ENCODE results near the gene CBX2. TPM values are rescaled to one million over a fixed set of nuclear protein-coding genes. Genes with fewer than 3 reads are reported as not detected.

The CBX2 gene
- total and polyA plus RNA-seq, 2 of the 4 experiments (the other 2 are of a cell fraction), result 2.0 to 3.2 TPM

DNA sequence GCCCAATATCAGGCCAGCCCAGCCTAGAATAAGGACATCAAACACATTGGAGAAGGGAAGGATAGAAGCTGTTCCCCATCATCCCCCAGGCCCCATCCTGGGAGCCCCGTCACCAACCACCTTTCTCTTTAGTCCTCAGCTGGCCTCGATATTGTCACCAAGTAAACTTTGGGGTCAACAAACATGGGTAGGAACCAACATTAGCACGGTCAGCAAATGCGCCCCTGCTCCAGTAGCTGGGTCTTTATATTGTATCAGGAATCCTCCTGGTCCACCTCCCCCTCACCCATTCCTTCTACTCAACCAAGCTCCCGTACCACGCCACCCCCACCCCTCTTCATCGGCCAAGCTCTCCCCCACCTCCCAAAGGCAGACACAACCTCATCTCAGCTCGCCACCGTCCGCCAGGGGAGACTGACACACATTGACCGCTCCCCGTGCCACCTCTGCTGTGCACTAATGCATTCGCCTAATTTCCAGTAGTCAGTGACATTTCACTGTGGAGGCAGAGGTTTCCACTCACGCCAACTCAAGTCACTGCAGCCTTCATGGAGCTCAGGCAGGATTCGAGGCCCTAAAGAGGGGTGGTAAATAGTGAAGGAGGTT lies 20.7 kb upstream of the CBX2 start:
- ChIA-PET CTCF (no interaction called here), POLR2A (ENCODE audit: unreplicated experiment) (no interaction called here)
- no peak overlapping the region for H2AFZ ChIP-seq (replicated peaks; ENCODE audit: low read length, poor library complexity)
- H3K4me1 ChIP-seq (ENCODE audit: control insufficient read depth, insufficient read depth, low read length), result no peaks in the 10 kb centered on the region; the same call in 1 of the 2 replicates
- no peaks in the 10 kb centered on the region for H4K20me1 ChIP-seq (ENCODE audit: insufficient read depth, low read length)
- H3K9me3 ChIP-seq (ENCODE audit: control insufficient read depth, insufficient read depth, low read length), result no peaks in the 10 kb centered on the region
- no peak overlapping the region for H3K4me3 ChIP-seq (ENCODE audit: insufficient read depth, low read depth, low read length)
- no peak overlapping the region for H2BK15ac ChIP-seq (ENCODE audit: low read depth, low read length)
- H3K4me2 ChIP-seq (ENCODE audit: low read depth, low read length), result no peak overlapping the region
- H2BK5ac ChIP-seq (ENCODE audit: low read depth, low read length, poor library complexity, severe bottlenecking), result no peak overlapping the region
- intact Hi-C loops (cut with micrococcal nuclease), result no loop called here
- H2AK9ac ChIP-seq (replicated peaks; ENCODE audit: low read depth, low read length, poor library complexity), result no peak overlapping the region
- H3K27ac ChIP-seq (ENCODE audit: insufficient read depth, low read length), result no peak overlapping the region
- H2BK20ac ChIP-seq (ENCODE audit: low read depth, low read length), result no peak overlapping the region
- ATAC-seq (ENCODE audit: low read depth), result no peak
- no peak overlapping the region for H3K14ac ChIP-seq (replicated peaks; ENCODE audit: low read depth, low read length)
- no peaks in the 10 kb centered on the region for H3K79me1 ChIP-seq (ENCODE audit: low read depth in 1 of 2, low read length in 2 of 2)
- no TSS peak for BruUV-seq (replicated peaks)
- H4K8ac ChIP-seq (ENCODE audit: low read depth in 2 of 2, low read length in 2 of 2), result no peak overlapping the region
- DNase-seq, result no peak
- H3K18ac ChIP-seq (ENCODE audit: low read depth, low read length), result no peak overlapping the region
- H3K9ac ChIP-seq (ENCODE audit: low read depth, low read length), result no peak overlapping the region
- H3K56ac ChIP-seq (ENCODE audit: extremely low read depth, insufficient read depth, low read length), result no peak overlapping the region
- no peak overlapping the region for H4K91ac ChIP-seq (ENCODE audit: insufficient read depth, low read depth, low read length)
- dilution Hi-C loops (cut with HindIII; ENCODE audit: low sequenced_read_pairs, unreplicated experiment), result no loop called here
- H2AK5ac ChIP-seq (ENCODE audit: low read depth, low read length), result no peak overlapping the region
- no peak overlapping the region for H2BK120ac ChIP-seq (ENCODE audit: low read depth, low read length)
- TF ChIP-seq SMC3 (IDR thresholded peaks at IDR 0.05; ENCODE audit: low read depth, low read length) (no peak), CHD1 (IDR thresholded peaks at IDR 0.05; ENCODE audit: low read depth, low read length) (no peak), CEBPB (IDR thresholded peaks at IDR 0.05; ENCODE audit: low read depth, low read length) (no peak), POLR2A (IDR thresholded peaks at IDR 0.05; ENCODE audit: low read depth, low read length) (no peak), FOS (IDR thresholded peaks at IDR 0.05; ENCODE audit: low read depth, low read length) (no peak), USF2 (IDR thresholded peaks at IDR 0.05; ENCODE audit: low read depth, low read length) (no peak), MXI1 (IDR thresholded peaks at IDR 0.05; ENCODE audit: borderline replicate concordance, low read depth, low read length) (no peak), NFE2L2 (IDR thresholded peaks at IDR 0.05; ENCODE audit: low read depth, low read length) (no peak), RCOR1 (IDR thresholded peaks at IDR 0.05; ENCODE audit: insufficient replicate concordance, low read length) (no peak), RFX5 (IDR thresholded peaks at IDR 0.05; ENCODE audit: low read depth, low read length) (no peak), MAFK (IDR thresholded peaks at IDR 0.05; ENCODE audit: low read depth, low read length) (no peak), MAZ (IDR thresholded peaks at IDR 0.05; ENCODE audit: borderline replicate concordance, low read depth, low read length) (no peak), RAD21 (IDR thresholded peaks at IDR 0.05; ENCODE audit: low read length) (no peak), BHLHE40 (IDR thresholded peaks at IDR 0.05; ENCODE audit: low read depth, low read length) (no peak)
- TF ChIP-seq, protein P1, sequence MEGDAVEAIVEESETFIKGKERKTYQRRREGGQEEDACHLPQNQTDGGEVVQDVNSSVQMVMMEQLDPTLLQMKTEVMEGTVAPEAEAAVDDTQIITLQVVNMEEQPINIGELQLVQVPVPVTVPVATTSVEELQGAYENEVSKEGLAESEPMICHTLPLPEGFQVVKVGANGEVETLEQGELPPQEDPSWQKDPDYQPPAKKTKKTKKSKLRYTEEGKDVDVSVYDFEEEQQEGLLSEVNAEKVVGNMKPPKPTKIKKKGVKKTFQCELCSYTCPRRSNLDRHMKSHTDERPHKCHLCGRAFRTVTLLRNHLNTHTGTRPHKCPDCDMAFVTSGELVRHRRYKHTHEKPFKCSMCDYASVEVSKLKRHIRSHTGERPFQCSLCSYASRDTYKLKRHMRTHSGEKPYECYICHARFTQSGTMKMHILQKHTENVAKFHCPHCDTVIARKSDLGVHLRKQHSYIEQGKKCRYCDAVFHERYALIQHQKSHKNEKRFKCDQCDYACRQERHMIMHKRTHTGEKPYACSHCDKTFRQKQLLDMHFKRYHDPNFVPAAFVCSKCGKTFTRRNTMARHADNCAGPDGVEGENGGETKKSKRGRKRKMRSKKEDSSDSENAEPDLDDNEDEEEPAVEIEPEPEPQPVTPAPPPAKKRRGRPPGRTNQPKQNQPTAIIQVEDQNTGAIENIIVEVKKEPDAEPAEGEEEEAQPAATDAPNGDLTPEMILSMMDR (conservative IDR thresholded peaks at IDR 0.05; ENCODE audit: low read depth, low read length), result no peak
- TF ChIP-seq, protein P2, sequence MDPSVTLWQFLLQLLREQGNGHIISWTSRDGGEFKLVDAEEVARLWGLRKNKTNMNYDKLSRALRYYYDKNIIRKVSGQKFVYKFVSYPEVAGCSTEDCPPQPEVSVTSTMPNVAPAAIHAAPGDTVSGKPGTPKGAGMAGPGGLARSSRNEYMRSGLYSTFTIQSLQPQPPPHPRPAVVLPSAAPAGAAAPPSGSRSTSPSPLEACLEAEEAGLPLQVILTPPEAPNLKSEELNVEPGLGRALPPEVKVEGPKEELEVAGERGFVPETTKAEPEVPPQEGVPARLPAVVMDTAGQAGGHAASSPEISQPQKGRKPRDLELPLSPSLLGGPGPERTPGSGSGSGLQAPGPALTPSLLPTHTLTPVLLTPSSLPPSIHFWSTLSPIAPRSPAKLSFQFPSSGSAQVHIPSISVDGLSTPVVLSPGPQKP (IDR thresholded peaks at IDR 0.05; ENCODE audit: borderline replicate concordance, low read depth, low read length), result no peak
- no peak overlapping the region for H3K4ac ChIP-seq (ENCODE audit: low read depth, low read length)
- H4K5ac ChIP-seq (ENCODE audit: low read depth, low read length), result no peak overlapping the region
- no peaks in the 10 kb centered on the region for H3K36me3 ChIP-seq (ENCODE audit: control insufficient read depth, insufficient read depth, low read length)
- peaks cover 28% of the 10 kb centered on the region for H3K27me3 ChIP-seq (ENCODE audit: control insufficient read depth, insufficient read depth, low read length)
- 82% methylated on average over 9 of the region's 15 CpGs; no CpG with 5 or more reads in 1 of the 2 experiments for WGBS, 2 experiments (ENCODE audit: extremely low coverage in 2 of 2, insufficient read length in 1 of 2)
- in situ Hi-C loops (cut with MboI; ENCODE audit: low sequenced_read_pairs), result loop anchor here (10.0 kb wide), 1 partner anchor 158 kb away; no protein-coding TSS in a partner anchor
- H3K23ac ChIP-seq (ENCODE audit: low read depth, low read length), result no peak overlapping the region
- no peaks in the 10 kb centered on the region for H3K9me1 ChIP-seq (ENCODE audit: insufficient read depth, low read length)
